ENCODE measurements around the gene ZNF324B.
"Not testable (repeated sequence)": the region's sequence is repeated elsewhere in the genome, so short reads cannot be mapped to it uniquely, and the experiment has no call there.

The ZNF324B gene

GRCh38 chr19:58417071-58417470 is 34.4 kb upstream of the ZNF324B start:
- FAIRE-seq (no peak), DNase-seq (ENCODE audit: insufficient read length, low spot score) (no peak)
- TF ChIP-seq PAX5 (IDR thresholded peaks at IDR 0.05; ENCODE audit: insufficient read depth, low read length, severe bottlenecking) (no peak), POU2F2 (IDR thresholded peaks at IDR 0.05; ENCODE audit: low read depth, low read length) (no peak), TAF1 (IDR thresholded peaks at IDR 0.05; ENCODE audit: low read depth, low read length) (no peak), POLR2AphosphoS5 (IDR thresholded peaks at IDR 0.05; ENCODE audit: low read depth, low read length) (no peak), POLR2A (IDR thresholded peaks at IDR 0.05; ENCODE audit: low read depth, low read length) (no peak)

- no peak for DNase-seq (ENCODE audit: insufficient read length, low spot score)
- FAIRE-seq, result no peak
- TF ChIP-seq POLR2A (IDR thresholded peaks at IDR 0.05; ENCODE audit: low read depth, low read length) (no peak), TAF1 (IDR thresholded peaks at IDR 0.05; ENCODE audit: low read depth, low read length) (no peak), POLR2AphosphoS5 (IDR thresholded peaks at IDR 0.05; ENCODE audit: low read depth, low read length) (no peak), SPI1 (IDR thresholded peaks at IDR 0.05; ENCODE audit: low read depth, low read length) (no peak), PAX5 (IDR thresholded peaks at IDR 0.05; ENCODE audit: insufficient read depth, low read length, severe bottlenecking) (no peak), POU2F2 (IDR thresholded peaks at IDR 0.05; ENCODE audit: low read depth, low read length) (no peak)
Observed at GRCh38 chr19:58428617-58429016, 22.8 kb upstream of the ZNF324B start.

- no peak for TF ChIP-seq PAX5 (IDR thresholded peaks at IDR 0.05; ENCODE audit: insufficient read depth, low read length, severe bottlenecking)
- TF ChIP-seq POLR2A (IDR thresholded peaks at IDR 0.05; ENCODE audit: low read depth, low read length), result no peak
- no peak for TF ChIP-seq POU2F2 (IDR thresholded peaks at IDR 0.05; ENCODE audit: low read depth, low read length)
- no peak for TF ChIP-seq SPI1 (IDR thresholded peaks at IDR 0.05; ENCODE audit: low read depth, low read length)
- TF ChIP-seq TAF1 (IDR thresholded peaks at IDR 0.05; ENCODE audit: low read depth, low read length), result no peak
- TF ChIP-seq POLR2AphosphoS5 (IDR thresholded peaks at IDR 0.05; ENCODE audit: low read depth, low read length), result no peak
- DNase-seq (ENCODE audit: insufficient read length, low spot score) (no peak), FAIRE-seq (no peak)
Observed at GRCh38 chr19:58429745-58430144, 21.7 kb upstream of the ZNF324B start.

- FAIRE-seq (no peak), DNase-seq (ENCODE audit: insufficient read length, low spot score) (no peak)
- TF ChIP-seq POLR2A (IDR thresholded peaks at IDR 0.05; ENCODE audit: low read depth, low read length), result no peak
- TF ChIP-seq POLR2AphosphoS5 (IDR thresholded peaks at IDR 0.05; ENCODE audit: low read depth, low read length), result no peak
- no peak for TF ChIP-seq TAF1 (IDR thresholded peaks at IDR 0.05; ENCODE audit: low read depth, low read length)
- TF ChIP-seq POU2F2 (IDR thresholded peaks at IDR 0.05; ENCODE audit: low read depth, low read length), result no peak
- no peak for TF ChIP-seq SPI1 (IDR thresholded peaks at IDR 0.05; ENCODE audit: low read depth, low read length)
- TF ChIP-seq PAX5 (IDR thresholded peaks at IDR 0.05; ENCODE audit: insufficient read depth, low read length, severe bottlenecking), result no peak
Observed at GRCh38 chr19:58434217-58434616, 17.2 kb upstream of the ZNF324B start.

- FAIRE-seq (peak; percentile 100), DNase-seq (ENCODE audit: insufficient read length, low spot score) (peak; percentile 98)
- TF ChIP-seq POLR2AphosphoS5 (IDR thresholded peaks at IDR 0.05; ENCODE audit: low read depth, low read length) (peak; percentile 42; the same call in 1 of the 2 replicates), SPI1 (IDR thresholded peaks at IDR 0.05; ENCODE audit: low read depth, low read length) (0 out of 2 replicates have a peak, but pooled peaks have one; percentile 20), TAF1 (IDR thresholded peaks at IDR 0.05; ENCODE audit: low read depth, low read length) (peak; percentile 71), PAX5 (IDR thresholded peaks at IDR 0.05; ENCODE audit: insufficient read depth, low read length, severe bottlenecking) (no peak), POU2F2 (IDR thresholded peaks at IDR 0.05; ENCODE audit: low read depth, low read length) (no peak), POLR2A (IDR thresholded peaks at IDR 0.05; ENCODE audit: low read depth, low read length) (no peak; the same call in 1 of the 2 replicates)
Observed at GRCh38 chr19:58439576-58440554, 11.6 kb upstream of the ZNF324B start, which contains the start of gene ZNF132. TSS of gene ZNF132 (minus strand) at chr19:58440153. CDS start at chr19:58439821, 332 bp downstream.

GRCh38 chr19:58440556-58440955 is 10.9 kb upstream of the ZNF324B start:
- no peak for FAIRE-seq

GRCh38 chr19:58442986-58443385 is 8.4 kb upstream of the ZNF324B start:
- FAIRE-seq; DNase-seq (ENCODE audit: insufficient read length, low spot score): not testable (repeated sequence)

More at GRCh38 chr19:58440556-58440955, 10.9 kb upstream of the ZNF324B start:
- DNase-seq (ENCODE audit: insufficient read length, low spot score), result no peak
- no peak for TF ChIP-seq POLR2A (IDR thresholded peaks at IDR 0.05; ENCODE audit: low read depth, low read length)
- no peak for TF ChIP-seq TAF1 (IDR thresholded peaks at IDR 0.05; ENCODE audit: low read depth, low read length)
- no peak for TF ChIP-seq POU2F2 (IDR thresholded peaks at IDR 0.05; ENCODE audit: low read depth, low read length)
- no peak for TF ChIP-seq PAX5 (IDR thresholded peaks at IDR 0.05; ENCODE audit: insufficient read depth, low read length, severe bottlenecking)
- TF ChIP-seq SPI1 (IDR thresholded peaks at IDR 0.05; ENCODE audit: low read depth, low read length), result no peak
- no peak for TF ChIP-seq POLR2AphosphoS5 (IDR thresholded peaks at IDR 0.05; ENCODE audit: low read depth, low read length)

GRCh38 chr19:58448860-58449259 is 2.6 kb upstream of the ZNF324B start:
- DNase-seq (ENCODE audit: insufficient read length, low spot score); FAIRE-seq: not testable (repeated sequence)

- not testable (repeated sequence) for FAIRE-seq; DNase-seq (ENCODE audit: insufficient read length, low spot score)
Observed at GRCh38 chr19:58449980-58450379, 1.4 kb upstream of the ZNF324B start.

- no peak for TF ChIP-seq POU2F2 (IDR thresholded peaks at IDR 0.05; ENCODE audit: low read depth, low read length)
- no peak for TF ChIP-seq SPI1 (IDR thresholded peaks at IDR 0.05; ENCODE audit: low read depth, low read length)
- TF ChIP-seq PAX5 (IDR thresholded peaks at IDR 0.05; ENCODE audit: insufficient read depth, low read length, severe bottlenecking), result no peak
- no peak for TF ChIP-seq TAF1 (IDR thresholded peaks at IDR 0.05; ENCODE audit: low read depth, low read length)
- TF ChIP-seq POLR2A (IDR thresholded peaks at IDR 0.05; ENCODE audit: low read depth, low read length), result no peak
- no peak for TF ChIP-seq POLR2AphosphoS5 (IDR thresholded peaks at IDR 0.05; ENCODE audit: low read depth, low read length)
- DNase-seq (ENCODE audit: insufficient read length, low spot score), result no peak
- FAIRE-seq, result no peak
Observed at GRCh38 chr19:58450856-58451357, 515 bp upstream of the ZNF324B start.

Data from GM12891 (cell line).